K562 (cell line): ENCODE results near the gene TNFAIP6. TPM values are rescaled to one million over a fixed set of nuclear protein-coding genes. Genes with fewer than 3 reads are reported as not detected.

Experiments
- ARID1B ChIP-seq: fragments of 450-650 bp; IDR thresholded peaks from 2 replicates; pipeline ENCODE4 v1.6.1; 2016; ENCODE audit warnings: antibody characterized with exemption, mild to moderate bottlenecking, inconsistent platforms
- ATF1 ChIP-seq, 2 experiments: fragments of 450-650 bp in 1 of 2; IDR thresholded peaks; 2 replicates each; pipeline ENCODE4 v1.6.1; 2016; ENCODE audit warnings: missing compliant biosample characterization in 1 of 2, missing genetic modification characterization in 1 of 2
- ATF4 ChIP-seq: fragments of 450-650 bp; formaldehyde crosslinking; IDR thresholded peaks from 2 replicates; pipeline ENCODE4 v1.4.0; 2022; ENCODE audit warnings: mild to moderate bottlenecking, moderate library complexity
- ID3 ChIP-seq, 2 experiments: fragments of 250-450 bp in 1 of 2; fragments of 450-650 bp in 1 of 2; sonication (Bioruptor Pico) in 1 of 2; IDR thresholded peaks; 2 replicates each; pipeline versions ENCODE4 v1.6.1 to v1.8.0; 2016 to 2021; ENCODE audit warnings: mild to moderate bottlenecking in 2 of 2, moderate library complexity in 2 of 2, missing compliant biosample characterization in 1 of 2, missing genetic modification characterization in 1 of 2
- MAZ ChIP-seq, 2 experiments: fragments of 450-650 bp in 1 of 2; sonication (generic) in 1 of 2; formaldehyde crosslinking; IDR thresholded peaks in 1 of 2; conservative IDR thresholded peaks in 1 of 2; 2 replicates each; pipeline versions ENCODE4 v1.4.0 to v1.5.0; 2020; ENCODE audit warnings: mild to moderate bottlenecking in 1 of 2, missing genetic modification reagents in 1 of 2
- NFXL1 ChIP-seq: fragments of 450-650 bp; formaldehyde crosslinking; IDR thresholded peaks from 2 replicates; pipeline ENCODE4 v1.4.0; 2021; ENCODE audit warnings: mild to moderate bottlenecking
- NR2C1 ChIP-seq, 2 experiments: fragments of 450-650 bp; IDR thresholded peaks; 2 replicates each; pipeline ENCODE4 v1.6.1; 2017; ENCODE audit warnings: mild to moderate bottlenecking in 2 of 2, antibody characterized with exemption in 1 of 2, inconsistent platforms in 1 of 2, missing compliant biosample characterization in 1 of 2, missing genetic modification characterization in 1 of 2
- PML ChIP-seq: IDR thresholded peaks from 2 replicates; pipeline ENCODE4 v1.6.1; 2012; ENCODE audit warnings: low read length, inconsistent platforms
- SAP30 ChIP-seq: fragments of 200-600 bp; sonication (generic); IDR thresholded peaks from 2 replicates; pipeline ENCODE4 v1.6.1; 2012; ENCODE audit warnings: borderline replicate concordance, low read depth, mild to moderate bottlenecking, moderate library complexity, low read length, control low read depth, inconsistent platforms; ENCODE audit not compliant: insufficient read depth, poor library complexity, severe bottlenecking
- SMAD1 ChIP-seq: fragments of 150-350 bp; IDR thresholded peaks from 2 replicates; pipeline ENCODE4 v1.6.1; 2014; ENCODE audit warnings: low read length, low read depth; ENCODE audit not compliant: partially characterized antibody
- STAT5A ChIP-seq: IDR thresholded peaks from 2 replicates; pipeline ENCODE4 v1.6.1; 2012; ENCODE audit warnings: low read length, inconsistent platforms, borderline replicate concordance
- ZC3H4 ChIP-seq: sonication (generic); formaldehyde crosslinking; IDR thresholded peaks from 2 replicates; pipeline ENCODE4 v1.9.0; 2021; ENCODE audit warnings: missing genetic modification reagents, borderline replicate concordance
- ZKSCAN8 ChIP-seq: fragments of 200-800 bp; sonication (Bioruptor generic); IDR thresholded peaks from 2 replicates; pipeline ENCODE4 v1.6.1; 2016; ENCODE audit warnings: missing genetic modification characterization, missing compliant biosample characterization
- polyA plus RNA-seq, 8 experiments: library from polyadenylated mRNA; depleted of rRNA in 4 of 8; stranded (reverse) in 5 of 8; unstranded in 3 of 8; fragments of >200 nt; fragmentation: Nextera tagmentation in 2 of 8; fragmentation: Illumina TruSeq in 1 of 8; extraction: Ambion mirVana in 2 of 8; extraction: Trizol in 1 of 8; gene quantifications; 2 replicates each; pipeline versions ENCODE4 v1.2.1 to v1.2.3, GENCODE V29; 2011 to 2014; ENCODE audit warnings: inconsistent platforms in 1 of 8, missing spikeins in 1 of 8
- total RNA-seq, 7 experiments: library from RNA; depleted of rRNA in 6 of 7; stranded (reverse); fragments of >200 nt in 6 of 7; fragmentation: Illumina TruSeq in 2 of 7; extraction: Trizol in 2 of 7; gene quantifications; 2 replicates each; pipeline versions ENCODE4 v1.2.1 to v1.2.3, GENCODE V29; 2011 to 2021; ENCODE audit warnings: low replicate concordance in 1 of 7

Gene TNFAIP6
- total and polyA plus RNA-seq, 9 of the 15 experiments (the other 6 are each of a cell fraction or from before 2014, with no cell fraction given), result 0.07 to 0.28 (median 0.08) TPM; not detected in 6

GRCh38 chr2:151380580-151381235 lies 23.3 kb downstream of the TNFAIP6 start (continued):
- TF ChIP-seq PML, result no peak
- 0 out of 2 replicates have a peak, but pooled peaks have one; percentile 24 for TF ChIP-seq ARID1B
- TF ChIP-seq ZKSCAN8, result peak; percentile 98
- peak; percentile 97 for TF ChIP-seq NFXL1 (CRISPR knock-in tag)
- peak; percentile 40; the same call in 1 of the 2 replicates for TF ChIP-seq NR2C1 (IDR thresholded peaks at IDR 0.05)
- peak; percentile 96 for TF ChIP-seq NR2C1 (tag; IDR thresholded peaks at IDR 0.05)
- TF ChIP-seq SAP30, result no peak
- TF ChIP-seq ATF4, result peak; percentile 97
- peak; percentile 26; the same call in 1 of the 2 replicates for TF ChIP-seq STAT5A
- peak in 1 of 2 experiments; percentile 97; a peak in 2 of 4 replicates for TF ChIP-seq MAZ (CRISPR knock-in tag; conservative IDR thresholded peaks at IDR 0.05 in 1 of 2, IDR thresholded peaks at IDR 0.05 in 1 of 2)
- peak; percentile 96 for TF ChIP-seq ID3 (CRISPR knock-in tag; IDR thresholded peaks at IDR 0.05)
- TF ChIP-seq ID3 (tag; IDR thresholded peaks at IDR 0.05), result peak; percentile 100
- no peak for TF ChIP-seq ATF1 (CRISPR knock-in tag; IDR thresholded peaks at IDR 0.05)
- TF ChIP-seq ATF1 (tag; IDR thresholded peaks at IDR 0.05), result peak; percentile 79
- TF ChIP-seq ZC3H4 (CRISPR knock-in tag), result no peak
- TF ChIP-seq SMAD1, result no peak
